Peyer's patch (tissue), 4 donors: ENCODE data around the gene PLXDC1. TPM values are rescaled to one million over a fixed set of nuclear protein-coding genes. Genes with fewer than 3 reads are reported as not detected.

ENCODE experiments used
- DNase-seq, 3 donors: peaks; one replicate each; pipeline ENCODE4 v3.0.0-alpha.2; 2017 to 2019
- H3K27ac ChIP-seq, 4 donors: fragments of 200-600 bp; sonication (generic); one replicate each; pipeline ENCODE4 v1.5.1; 2016 to 2019
- H3K27me3 ChIP-seq, 2 donors: fragments of 200-600 bp; sonication (generic); one replicate each; pipeline ENCODE4 v1.5.1; 2019
- H3K36me3 ChIP-seq, 3 donors: fragments of 200-600 bp; sonication (generic); one replicate each; pipeline ENCODE4 v1.5.1; 2016 to 2019
- H3K4me1 ChIP-seq, 4 donors: fragments of 200-600 bp; sonication (generic); one replicate each; pipeline ENCODE4 v1.5.1; 2016 to 2019
- H3K4me3 ChIP-seq, 4 donors: fragments of 200-600 bp; sonication (generic); 1 replicate in 3 of 4; 2 replicates in 1 of 4; pipeline ENCODE4 v1.5.1; 2016 to 2019; ENCODE audit warnings: mild to moderate bottlenecking in 1 of 4
- H3K9me3 ChIP-seq, 4 donors: fragments of 200-600 bp; sonication (generic); one replicate each; pipeline ENCODE4 v1.5.1; 2016 to 2019; ENCODE audit warnings: mild to moderate bottlenecking in 1 of 4
- POLR2A ChIP-seq, 2 donors: fragments of 450-650 bp; IDR thresholded peaks; one replicate each; pipeline ENCODE4 v1.5.1; 2017; ENCODE audit warnings: antibody characterized with exemption in 2 of 2, mild to moderate bottlenecking in 2 of 2, moderate library complexity in 2 of 2
- total RNA-seq, 4 donors: library from RNA; depleted of rRNA; stranded (reverse); fragments of >200 nt; gene quantifications; one replicate each; pipeline ENCODE4 v1.1.0, GENCODE V29; 2016
- TF ChIP-seq, protein P1 (sequence below), 6 experiments: fragments of 450-650 bp in 4 of 6; fragments of 200-600 bp in 2 of 6; sonication (generic) in 1 of 6; IDR thresholded peaks; one replicate each; pipeline ENCODE4 v1.5.1; 2017 to 2019; ENCODE audit warnings: antibody characterized with exemption in 6 of 6, mild to moderate bottlenecking in 3 of 6, moderate library complexity in 1 of 6

PLXDC1 gene
- total RNA-seq, 4 donors from 2014 or later: 14.5 to 34.7 (median 18.2) TPM

DNA sequence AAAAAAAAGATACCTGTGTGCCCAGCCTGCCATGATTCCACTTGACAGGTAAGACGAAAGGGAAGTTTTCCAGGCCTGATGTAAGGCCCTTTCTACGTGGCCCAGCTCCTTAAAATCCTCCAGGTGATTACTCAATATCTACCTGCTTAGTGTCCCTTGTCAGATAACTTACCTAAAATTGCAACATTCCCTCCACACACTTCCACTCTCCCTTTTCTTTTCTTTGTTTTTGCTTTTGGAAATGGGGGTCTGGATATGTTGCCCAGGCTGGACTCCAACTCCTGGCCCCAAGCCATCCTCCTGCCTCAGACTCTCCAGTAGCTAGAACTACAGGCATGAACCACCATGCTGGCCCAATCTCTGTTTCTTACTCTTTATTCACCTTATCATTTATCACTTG is 7.2 kb upstream of the PLXDC1 start:
- TF ChIP-seq POLR2A (IDR thresholded peaks at IDR 0.05): no peak
- TF ChIP-seq, protein P1, sequence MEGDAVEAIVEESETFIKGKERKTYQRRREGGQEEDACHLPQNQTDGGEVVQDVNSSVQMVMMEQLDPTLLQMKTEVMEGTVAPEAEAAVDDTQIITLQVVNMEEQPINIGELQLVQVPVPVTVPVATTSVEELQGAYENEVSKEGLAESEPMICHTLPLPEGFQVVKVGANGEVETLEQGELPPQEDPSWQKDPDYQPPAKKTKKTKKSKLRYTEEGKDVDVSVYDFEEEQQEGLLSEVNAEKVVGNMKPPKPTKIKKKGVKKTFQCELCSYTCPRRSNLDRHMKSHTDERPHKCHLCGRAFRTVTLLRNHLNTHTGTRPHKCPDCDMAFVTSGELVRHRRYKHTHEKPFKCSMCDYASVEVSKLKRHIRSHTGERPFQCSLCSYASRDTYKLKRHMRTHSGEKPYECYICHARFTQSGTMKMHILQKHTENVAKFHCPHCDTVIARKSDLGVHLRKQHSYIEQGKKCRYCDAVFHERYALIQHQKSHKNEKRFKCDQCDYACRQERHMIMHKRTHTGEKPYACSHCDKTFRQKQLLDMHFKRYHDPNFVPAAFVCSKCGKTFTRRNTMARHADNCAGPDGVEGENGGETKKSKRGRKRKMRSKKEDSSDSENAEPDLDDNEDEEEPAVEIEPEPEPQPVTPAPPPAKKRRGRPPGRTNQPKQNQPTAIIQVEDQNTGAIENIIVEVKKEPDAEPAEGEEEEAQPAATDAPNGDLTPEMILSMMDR (IDR thresholded peaks at IDR 0.05): no peak
- Histone ChIP-seq H3K27ac (no peak overlapping the region), H3K4me1 (no peaks in the 10 kb centered on the region), H3K36me3 (no peaks in the 10 kb centered on the region), H3K27me3 (no peaks in the 10 kb centered on the region), H3K9me3 (no peaks in the 10 kb centered on the region), H3K4me3 (no peak overlapping the region)
- no peak for DNase-seq

DNA sequence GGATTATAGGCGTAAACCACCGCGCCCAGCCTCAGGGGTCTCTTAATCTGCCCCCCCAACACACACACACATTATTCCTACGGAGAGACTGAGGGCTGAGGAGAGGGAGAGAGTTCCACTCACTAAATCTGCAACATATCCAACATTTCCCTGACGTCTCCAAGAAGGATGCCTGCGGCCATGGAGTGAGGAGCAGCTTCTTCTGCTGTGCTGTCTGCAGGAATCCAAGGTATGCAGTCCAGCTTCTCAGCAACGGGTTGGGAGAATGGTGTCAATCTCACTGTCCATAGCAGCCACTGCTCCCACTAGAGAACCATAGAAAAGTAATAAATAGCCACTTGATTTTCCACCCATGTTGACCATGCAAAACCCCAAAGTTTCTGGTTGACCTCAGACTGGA is 5.1 kb upstream of the PLXDC1 start:
- peaks cover 0 to 13% (median 7%) of the 10 kb centered on the region in 4 donors for H3K4me1 ChIP-seq
- TF ChIP-seq POLR2A (IDR thresholded peaks at IDR 0.05): no peak
- TF ChIP-seq, protein P1 (IDR thresholded peaks at IDR 0.05): no peak
- H3K9me3 ChIP-seq: no peaks in the 10 kb centered on the region
- no peak overlapping the region for H3K4me3 ChIP-seq
- DNase-seq: no peak
- no peaks in the 10 kb centered on the region for H3K36me3 ChIP-seq
- H3K27ac ChIP-seq: no peak overlapping the region
- H3K27me3 ChIP-seq: no peaks in the 10 kb centered on the region

DNA sequence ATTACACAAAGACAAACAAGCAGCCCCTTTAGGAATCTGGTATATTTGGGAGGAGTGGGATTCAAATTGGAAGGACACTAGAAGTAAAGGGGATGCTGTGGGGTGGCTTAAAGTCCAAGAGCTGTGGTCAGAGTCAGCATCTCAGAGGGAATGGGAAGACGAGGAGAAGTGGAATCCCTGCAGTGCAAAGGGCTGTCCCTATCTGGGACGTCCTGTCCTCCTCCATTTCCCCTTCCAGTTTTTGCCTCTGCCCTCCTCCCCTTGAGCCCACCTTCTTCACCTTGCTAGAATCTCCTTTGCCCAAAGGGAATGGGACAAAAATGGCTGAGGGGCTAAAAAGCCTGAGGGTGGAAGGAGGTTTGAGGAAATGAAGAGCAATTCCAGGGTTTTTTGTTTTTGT is 4.2 kb upstream of the PLXDC1 start:
- peaks cover 0 to 17% (median 11%) of the 10 kb centered on the region in 4 donors for H3K4me1 ChIP-seq
- H3K27me3 ChIP-seq: peaks cover 0 to 4% of the 10 kb centered on the region in 2 donors
- no peaks in the 10 kb centered on the region for H3K9me3 ChIP-seq
- no peak overlapping the region for H3K4me3 ChIP-seq
- no peaks in the 10 kb centered on the region for H3K36me3 ChIP-seq
- no peak for DNase-seq
- no peak overlapping the region for H3K27ac ChIP-seq
- TF ChIP-seq, protein P1 (IDR thresholded peaks at IDR 0.05): no peak
- no peak for TF ChIP-seq POLR2A (IDR thresholded peaks at IDR 0.05)

DNA sequence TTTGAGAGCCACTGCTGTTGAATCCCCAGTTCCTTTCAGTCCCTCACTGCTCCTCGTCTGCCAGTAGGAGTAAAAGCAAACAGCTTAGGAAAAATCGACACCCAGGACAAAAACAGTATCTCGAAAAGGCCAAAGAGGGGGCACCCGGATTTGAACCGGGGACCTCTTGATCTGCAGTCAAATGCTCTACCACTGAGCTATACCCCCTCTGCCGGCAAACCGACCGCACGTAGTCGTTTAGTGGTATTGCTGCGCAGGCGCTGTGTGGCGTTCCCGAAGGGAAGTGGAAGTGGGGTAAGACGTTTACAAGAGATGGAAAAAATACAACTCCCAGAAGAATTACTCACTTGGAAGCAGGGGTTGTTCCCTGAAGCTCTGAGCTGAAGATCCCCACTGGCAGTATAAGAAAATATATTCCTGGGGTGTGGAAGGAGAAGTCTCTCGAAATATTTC is 2.2 kb upstream of the PLXDC1 start:
- TF ChIP-seq, protein P1 (IDR thresholded peaks at IDR 0.05): peak; percentile 18 to 35 (median 29)
- TF ChIP-seq POLR2A (IDR thresholded peaks at IDR 0.05): no peak
- Histone ChIP-seq H3K9me3 (no peaks in the 10 kb centered on the region), H3K36me3 (no peaks in the 10 kb centered on the region)

DNA sequence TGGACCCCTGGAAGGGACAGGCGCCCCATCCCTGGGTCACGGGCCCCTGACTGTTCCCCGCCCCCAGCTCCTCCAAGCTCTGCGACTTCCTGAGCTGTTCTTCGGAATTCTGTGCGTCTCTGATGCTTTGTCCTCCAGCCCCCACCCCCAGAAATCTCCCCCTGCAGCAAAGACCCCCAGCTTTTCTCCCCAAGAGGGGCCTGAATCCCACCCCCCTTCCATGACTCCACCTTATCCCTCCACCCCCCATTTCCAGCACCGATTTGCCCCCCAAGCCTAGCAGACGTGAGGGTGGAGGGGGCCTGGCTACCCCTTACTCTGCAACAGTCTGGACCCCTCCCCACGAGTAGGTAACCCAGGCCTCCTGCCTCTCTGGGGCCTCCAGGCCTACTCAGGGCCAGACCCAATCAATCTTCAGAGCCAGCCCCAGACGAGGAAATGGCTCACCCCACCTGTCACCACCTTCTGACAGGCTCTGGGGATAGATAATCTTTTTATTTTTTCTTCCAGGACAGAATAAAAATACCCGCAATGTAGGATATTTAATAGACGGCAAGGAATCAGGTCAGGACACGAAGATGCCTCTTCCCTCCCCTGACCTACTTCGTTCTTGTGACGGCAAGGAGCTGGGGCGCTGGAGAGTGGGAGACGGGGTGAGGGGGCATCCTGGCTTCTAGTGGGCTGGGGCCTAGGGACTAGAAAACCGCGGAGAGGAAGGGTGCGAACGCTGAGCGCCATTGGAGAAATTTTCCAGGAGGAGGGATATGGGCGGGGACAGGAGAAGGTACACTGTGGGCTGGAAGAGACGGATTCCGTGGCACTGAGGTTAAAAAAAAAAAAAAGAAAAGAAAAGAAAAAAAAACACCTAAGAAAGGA is 744 bp upstream of the PLXDC1 start:
- Histone ChIP-seq H3K4me1 (peaks cover 0 to 17% (median 11%) of the 10 kb centered on the region in 4 donors), H3K27me3 (peaks cover 0 to 4% of the 10 kb centered on the region in 2 donors), H3K36me3 (no peaks in the 10 kb centered on the region), H3K27ac (peak overlapping the region; percentile 81 to 96 (median 89)), H3K4me3 (peak overlapping the region; percentile 62 to 99 (median 68)), H3K9me3 (no peaks in the 10 kb centered on the region)
- TF ChIP-seq, protein P1 (IDR thresholded peaks at IDR 0.05): no peak
- TF ChIP-seq POLR2A (IDR thresholded peaks at IDR 0.05): no peak
- peak in 2 of 3 donors; percentile 23 to 54 for DNase-seq

More for the DNA sequence above, 2.2 kb upstream of the PLXDC1 start:
- Histone ChIP-seq H3K27ac (peak overlapping the region; percentile 81 to 96 (median 89)), H3K27me3 (peaks cover 0 to 4% of the 10 kb centered on the region in 2 donors), H3K4me1 (peaks cover 0 to 17% (median 11%) of the 10 kb centered on the region in 4 donors), H3K4me3 (peak overlapping the region; percentile 62 to 99 (median 68))
- peak; percentile 93 to 96 (median 96) for DNase-seq
